NCI-H510A treated with DMSO at 0.1 percent for 48 hours (cell line): ENCODE results near the gene SEPTIN2.
"Not testable (repeated sequence)": the region's sequence is repeated elsewhere in the genome, so short reads cannot be mapped to it uniquely, and the experiment has no call there.

Source experiments
- DNase-seq: peaks from one replicate; lab custom pipeline; 2025; lab: John Stamatoyannopoulos, UW

The SEPTIN2 gene

GRCh38 chr2:241381872-241382271 lies 66.1 kb downstream of the SEPTIN2 start:
- DNase-seq = no peak

- not testable (repeated sequence) for DNase-seq
These were observed 69.7 kb downstream of the SEPTIN2 start for GRCh38 chr2:241385450-241385849.

- DNase-seq = no peak
These were observed 70.8 kb downstream of the SEPTIN2 start for GRCh38 chr2:241386519-241386918.

GRCh38 chr2:241389697-241390096 lies 74.0 kb downstream of the SEPTIN2 start:
- no peak for DNase-seq

GRCh38 chr2:241390301-241391206 lies 74.8 kb downstream of the SEPTIN2 start:
- no peak for DNase-seq

GRCh38 chr2:241391892-241392665 lies 76.4 kb downstream of the SEPTIN2 start:
- DNase-seq = peak; percentile 35

- not testable (repeated sequence) for DNase-seq
These were observed 77.0 kb downstream of the SEPTIN2 start for GRCh38 chr2:241392753-241393152.

GRCh38 chr2:241393524-241394196 lies 77.9 kb downstream of the SEPTIN2 start:
- no peak for DNase-seq

- not testable (repeated sequence) for DNase-seq
These were observed 81.1 kb downstream of the SEPTIN2 start for GRCh38 chr2:241396809-241397208.

GRCh38 chr2:241399941-241400922 lies 84.5 kb downstream of the SEPTIN2 start:
- DNase-seq = no peak
